Measurements from ENCODE around the gene CBFB.

GRCh38 chr16:67137605-67138004, 108.7 kb downstream of the CBFB start:
- TF ChIP-seq CTCF (optimal IDR thresholded peaks at IDR 0.05 in 1 of 3, IDR thresholded peaks at IDR 0.05 in 1 of 3, conservative IDR thresholded peaks at IDR 0.05 in 1 of 3; ENCODE audit: extremely low read depth in 1 of 3, insufficient read depth in 2 of 3, low read length in 3 of 3) (no peak), EZH2 (IDR thresholded peaks at IDR 0.05; ENCODE audit: low read length) (no peak)
